Skin of body (tissue), 2 donors: Measurements from ENCODE around the gene ZNF592. TPM values are rescaled to one million over a fixed set of nuclear protein-coding genes. Genes with fewer than 3 reads are reported as not detected.
"Not testable (repeated sequence)": the region's sequence is repeated elsewhere in the genome, so short reads cannot be mapped to it uniquely, and the experiment has no call there.

Experiments
- DNase-seq: peaks from one replicate; lab custom pipeline; 2025; lab: John Stamatoyannopoulos, UW
- total RNA-seq: library from RNA; depleted of rRNA; stranded (reverse); fragments of >200 nt; gene quantifications from one replicate; pipeline ENCODE4 v1.2.3, GENCODE V29; 2014

The ZNF592 gene
- total RNA-seq, 1 donor from 2014 or later: 9.4 TPM

DNA sequence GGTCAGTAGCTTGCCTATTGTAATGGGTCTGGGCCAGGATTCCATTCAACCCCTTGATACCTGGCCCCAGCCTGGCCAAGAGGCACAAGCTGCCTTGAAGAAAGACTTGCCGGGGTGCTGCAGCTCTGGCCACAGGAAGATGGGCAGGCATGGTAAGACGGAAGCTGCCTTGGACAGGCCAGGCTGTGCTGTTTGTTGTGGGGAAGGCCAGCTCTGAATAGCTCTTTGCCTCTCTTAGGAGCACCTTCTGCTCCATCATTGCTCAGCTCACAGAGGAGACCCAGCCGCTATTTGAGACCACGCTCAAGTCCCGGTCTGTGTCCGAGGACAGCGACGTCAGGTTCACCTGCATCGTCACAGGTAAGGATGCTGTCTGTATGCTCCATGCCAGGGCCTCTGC lies 78.9 kb downstream of the ZNF592 start:
- no peak for DNase-seq

GRCh38 chr15:84828086-84828908 lies 79.9 kb downstream of the ZNF592 start:
- no peak for DNase-seq

- DNase-seq: no peak
Observed at GRCh38 chr15:84829428-84829827, 81.0 kb downstream of the ZNF592 start.

GRCh38 chr15:84830036-84830435 lies 81.6 kb downstream of the ZNF592 start:
- DNase-seq: no peak

GRCh38 chr15:84831028-84831427 lies 82.6 kb downstream of the ZNF592 start:
- no peak for DNase-seq

DNA sequence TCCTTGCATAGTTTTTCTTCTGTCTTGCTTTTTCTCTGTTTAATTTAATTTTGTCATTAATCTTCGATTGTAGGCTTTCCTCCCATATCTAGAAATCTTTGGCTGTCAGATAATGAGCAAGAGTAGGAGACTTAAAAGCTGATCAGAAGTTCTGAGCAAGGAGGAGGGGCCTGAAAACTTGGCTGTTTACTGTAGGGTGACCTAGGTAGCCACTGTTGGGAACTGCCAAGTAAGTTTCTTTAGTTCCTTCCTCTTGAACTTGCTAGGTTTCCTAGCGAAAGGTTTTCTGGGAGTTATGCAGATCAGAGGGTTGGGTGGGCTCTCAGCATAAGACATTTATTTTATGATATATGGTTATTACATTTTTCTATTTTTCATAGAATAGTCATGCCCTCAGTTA lies 83.2 kb downstream of the ZNF592 start:
- DNase-seq: no peak

- DNase-seq: no peak
Observed at GRCh38 chr15:84832448-84833040, 84.2 kb downstream of the ZNF592 start.

DNA sequence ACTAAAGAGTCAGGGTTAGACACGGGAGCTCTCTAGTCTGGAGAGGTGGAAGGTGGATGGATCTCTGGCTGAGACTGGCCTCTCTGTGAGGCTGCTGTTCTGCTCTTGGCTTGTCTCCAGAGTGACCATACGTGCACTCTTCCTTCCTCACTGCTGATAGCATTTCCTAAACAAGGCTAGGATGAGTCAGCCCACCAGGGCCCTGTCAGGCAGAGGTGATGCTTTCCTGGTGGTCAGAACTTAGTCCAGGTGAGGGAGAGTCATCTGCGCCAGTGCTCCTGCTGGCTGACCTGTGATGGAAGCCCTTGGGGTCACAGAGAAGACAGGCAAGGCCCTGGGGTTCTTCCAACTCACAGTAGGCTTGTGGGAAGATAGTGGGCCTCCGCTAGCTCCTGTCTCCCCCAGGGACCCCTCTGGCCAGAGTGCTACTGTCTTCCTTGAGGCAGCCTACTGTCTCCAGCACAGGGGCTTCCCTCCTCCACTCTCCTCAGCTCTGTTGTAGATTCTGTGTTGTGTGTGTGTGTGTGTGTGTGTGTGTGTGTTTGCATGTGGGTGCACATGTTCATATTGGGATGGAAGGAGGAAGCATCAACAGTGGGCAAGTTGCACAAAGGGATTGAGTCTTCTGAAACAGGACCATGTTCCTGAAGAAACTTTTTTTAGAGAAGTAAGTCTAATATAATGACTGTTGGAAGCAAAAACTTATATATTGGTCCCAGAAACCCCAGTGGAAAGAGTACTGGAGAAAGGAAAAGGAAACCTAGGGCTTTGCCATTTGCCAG lies 85.2 kb downstream of the ZNF592 start:
- DNase-seq: no peak

GRCh38 chr15:84834229-84834955 lies 86.0 kb downstream of the ZNF592 start:
- no peak for DNase-seq

DNA sequence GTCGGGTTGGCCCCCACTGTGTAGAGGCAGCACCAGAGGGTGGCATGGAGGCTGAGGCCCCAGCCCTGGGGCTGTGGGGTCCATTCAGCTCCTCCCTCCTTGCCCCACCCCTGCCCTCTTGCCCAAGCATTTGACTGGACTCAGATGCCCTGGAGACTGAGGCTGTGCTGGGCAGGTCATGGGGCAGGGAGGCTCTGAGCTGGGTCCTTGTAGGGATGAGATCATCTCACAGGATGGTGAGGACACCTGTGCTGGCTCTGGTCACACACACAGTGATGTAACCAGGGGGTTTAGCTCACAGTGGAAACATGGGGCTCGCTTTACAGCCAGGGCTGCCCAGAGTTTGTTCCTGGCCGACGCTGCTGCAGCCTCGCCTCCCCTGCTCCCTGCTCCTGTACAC lies 86.6 kb downstream of the ZNF592 start:
- DNase-seq: no peak

GRCh38 chr15:84835661-84836337 lies 87.4 kb downstream of the ZNF592 start:
- DNase-seq: no peak

DNA sequence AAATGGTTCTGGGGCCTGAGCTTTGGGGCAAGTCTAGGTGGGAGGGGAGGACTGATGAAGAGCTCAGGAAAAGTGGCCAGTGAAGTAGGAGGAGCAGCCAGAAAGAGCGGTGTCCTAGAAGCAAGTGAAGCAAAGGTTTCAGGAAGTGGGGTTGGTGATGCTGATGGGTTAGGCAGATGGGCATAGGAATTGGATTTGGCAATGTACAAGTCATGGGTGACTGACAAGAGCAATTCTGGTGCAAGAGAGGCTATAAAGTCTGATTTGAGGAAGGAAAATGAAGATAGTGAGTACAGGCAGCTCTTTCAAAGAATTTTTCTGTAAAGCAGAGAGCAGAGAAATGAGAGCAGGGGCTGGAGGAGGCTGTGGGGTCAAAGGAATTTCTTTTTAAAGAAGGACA lies 88.5 kb downstream of the ZNF592 start:
- no peak for DNase-seq

DNA sequence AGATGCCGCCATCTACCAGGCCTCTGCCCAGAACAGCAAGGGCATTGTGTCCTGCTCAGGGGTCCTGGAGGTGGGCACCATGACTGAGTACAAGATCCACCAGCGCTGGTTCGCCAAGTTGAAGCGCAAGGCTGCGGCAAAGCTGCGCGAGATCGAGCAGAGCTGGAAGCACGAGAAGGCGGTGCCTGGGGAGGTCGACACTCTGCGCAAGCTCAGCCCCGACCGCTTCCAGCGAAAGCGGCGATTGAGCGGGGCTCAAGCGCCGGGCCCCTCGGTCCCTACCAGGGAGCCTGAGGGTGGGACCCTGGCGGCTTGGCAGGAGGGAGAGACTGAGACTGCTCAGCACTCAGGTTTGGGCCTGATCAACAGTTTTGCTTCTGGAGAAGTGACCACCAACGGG lies 91.3 kb downstream of the ZNF592 start:
- DNase-seq: no peak

GRCh38 chr15:84840255-84840654 lies 91.9 kb downstream of the ZNF592 start:
- DNase-seq: no peak

DNA sequence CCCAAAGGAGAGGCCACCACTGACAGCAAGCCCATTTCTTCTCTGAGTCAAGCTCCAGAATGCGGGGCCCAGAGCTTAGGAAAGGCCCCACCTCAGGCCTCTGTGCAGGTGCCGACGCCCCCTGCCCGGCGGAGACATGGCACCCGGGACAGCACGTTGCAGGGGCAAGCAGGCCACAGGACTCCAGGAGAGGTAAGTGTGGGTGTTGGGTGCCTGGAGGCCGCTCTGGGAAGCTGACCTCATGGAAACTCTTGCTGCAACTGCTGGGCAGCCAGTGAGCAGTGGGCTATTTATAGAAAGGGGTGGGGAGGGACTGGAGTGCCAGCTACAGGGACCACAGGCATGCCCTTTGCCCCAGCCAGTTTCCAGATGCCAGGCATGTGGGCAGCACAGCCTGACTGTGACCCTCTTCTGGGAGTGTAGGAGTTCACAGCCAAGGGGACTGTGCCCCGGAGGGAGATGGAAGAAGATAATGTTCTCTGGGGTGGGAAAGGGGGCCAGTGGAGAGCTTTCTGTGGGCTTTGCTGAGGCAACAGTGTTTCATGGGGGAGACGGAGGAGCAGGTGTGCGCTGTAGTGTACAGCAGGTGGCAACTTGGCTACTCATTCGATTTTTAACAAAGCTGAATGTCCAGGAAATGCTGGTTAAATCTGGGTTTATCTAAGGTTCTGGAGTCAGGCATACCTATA lies 92.5 kb downstream of the ZNF592 start:
- no peak for DNase-seq

GRCh38 chr15:84842781-84843180 lies 94.4 kb downstream of the ZNF592 start:
- no peak for DNase-seq

- no peak for DNase-seq
Observed at GRCh38 chr15:84844964-84845363, 96.6 kb downstream of the ZNF592 start.

DNA sequence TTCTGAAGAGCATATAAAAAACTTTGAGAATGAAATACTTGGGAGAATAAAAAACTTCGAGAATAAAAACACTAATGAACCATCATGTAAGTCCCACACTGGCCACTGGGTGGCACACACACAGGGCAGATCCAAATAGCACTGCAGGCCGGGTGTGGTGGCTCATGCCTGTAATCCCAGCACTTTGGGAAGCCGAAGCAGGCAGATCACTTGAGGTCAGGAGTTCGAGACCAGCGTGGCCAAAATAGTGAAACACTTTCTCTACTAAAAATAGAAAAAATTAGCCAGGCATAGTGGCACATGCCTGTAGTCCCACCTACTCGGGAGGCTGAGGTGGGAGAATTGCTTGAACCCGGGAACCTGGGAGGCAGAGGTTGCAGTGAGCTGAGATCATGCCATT lies 97.2 kb downstream of the ZNF592 start:
- not testable (repeated sequence) for DNase-seq

- no peak for DNase-seq
Observed at GRCh38 chr15:84846269-84846668, 97.9 kb downstream of the ZNF592 start.

GRCh38 chr15:84847382-84847781 lies 99.0 kb downstream of the ZNF592 start:
- DNase-seq: no peak

- no peak for DNase-seq
Observed at GRCh38 chr15:84852212-84852611, 103.8 kb downstream of the ZNF592 start.
